Astrocyte of the cerebellum (primary cell): ENCODE data around the gene HSPA14.
"Not testable (repeated sequence)": the region's sequence is repeated elsewhere in the genome, so short reads cannot be mapped to it uniquely, and the experiment has no call there.

Experiments
- DNase-seq: peaks from one replicate; pipeline ENCODE4 v3.0.0-alpha.2; 2011; ENCODE audit warnings: low read depth
- H3K4me3 ChIP-seq: 2 replicates; pipeline ENCODE4 v1.5.1; 2011; ENCODE audit warnings: mild to moderate bottlenecking, low read depth, low read length, moderate library complexity
- in situ Hi-C: cut with HindIII; loops from 2 replicates; pipeline ENCODE4 v1.10.0; 2017; ENCODE audit warnings: low sequenced_read_pairs
- TF ChIP-seq, protein P1 (sequence below): IDR thresholded peaks from 2 replicates; pipeline ENCODE4 v1.5.1; 2012; ENCODE audit warnings: low read length, low read depth, moderate library complexity, mild to moderate bottlenecking; ENCODE audit errors: missing control alignments

HSPA14 gene

DNA sequence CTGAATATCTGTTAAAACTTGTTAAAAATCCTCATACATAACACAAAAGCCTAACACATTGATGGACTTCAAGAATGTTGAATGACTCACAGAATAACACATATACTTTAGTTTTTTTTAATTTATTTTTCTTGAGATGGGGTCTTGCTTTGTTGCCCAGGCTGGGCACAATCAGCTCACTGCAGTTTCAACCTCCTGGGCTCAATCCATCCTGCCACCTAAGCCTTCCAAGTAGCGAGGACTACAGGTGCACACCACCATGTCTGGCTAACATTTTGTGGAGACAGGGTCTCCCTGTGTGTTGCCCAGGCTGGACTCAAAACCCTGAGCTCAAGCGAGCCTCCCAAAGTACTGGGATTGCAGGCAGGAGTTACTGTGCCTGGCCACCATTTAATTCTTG lies 68.7 kb downstream of the HSPA14 start:
- TF ChIP-seq, protein P1, sequence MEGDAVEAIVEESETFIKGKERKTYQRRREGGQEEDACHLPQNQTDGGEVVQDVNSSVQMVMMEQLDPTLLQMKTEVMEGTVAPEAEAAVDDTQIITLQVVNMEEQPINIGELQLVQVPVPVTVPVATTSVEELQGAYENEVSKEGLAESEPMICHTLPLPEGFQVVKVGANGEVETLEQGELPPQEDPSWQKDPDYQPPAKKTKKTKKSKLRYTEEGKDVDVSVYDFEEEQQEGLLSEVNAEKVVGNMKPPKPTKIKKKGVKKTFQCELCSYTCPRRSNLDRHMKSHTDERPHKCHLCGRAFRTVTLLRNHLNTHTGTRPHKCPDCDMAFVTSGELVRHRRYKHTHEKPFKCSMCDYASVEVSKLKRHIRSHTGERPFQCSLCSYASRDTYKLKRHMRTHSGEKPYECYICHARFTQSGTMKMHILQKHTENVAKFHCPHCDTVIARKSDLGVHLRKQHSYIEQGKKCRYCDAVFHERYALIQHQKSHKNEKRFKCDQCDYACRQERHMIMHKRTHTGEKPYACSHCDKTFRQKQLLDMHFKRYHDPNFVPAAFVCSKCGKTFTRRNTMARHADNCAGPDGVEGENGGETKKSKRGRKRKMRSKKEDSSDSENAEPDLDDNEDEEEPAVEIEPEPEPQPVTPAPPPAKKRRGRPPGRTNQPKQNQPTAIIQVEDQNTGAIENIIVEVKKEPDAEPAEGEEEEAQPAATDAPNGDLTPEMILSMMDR = no peak
- in situ Hi-C loops = loop anchor here (10.0 kb wide), 1 partner anchor 118 kb away; no protein-coding TSS in a partner anchor
- no peak for DNase-seq
- no peak overlapping the region for H3K4me3 ChIP-seq

DNA sequence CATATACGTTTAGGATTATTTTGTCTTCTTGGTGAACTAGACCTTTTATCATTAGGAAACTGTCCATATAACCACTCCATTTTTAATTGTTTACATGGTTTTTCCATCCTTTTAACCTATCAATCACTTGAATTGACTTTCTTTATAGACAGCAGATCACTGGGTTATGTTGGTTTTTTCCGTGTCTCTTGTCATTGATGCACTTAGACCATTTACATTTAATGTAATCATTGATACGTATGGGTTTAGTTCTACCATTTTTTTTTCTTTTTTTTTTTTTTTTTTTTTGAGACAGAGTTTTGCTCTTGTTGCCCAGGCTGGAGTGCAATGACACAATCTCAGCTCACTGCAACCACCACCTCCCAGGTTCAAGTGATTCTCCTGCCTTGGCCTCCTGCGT lies 69.5 kb downstream of the HSPA14 start:
- not testable (repeated sequence) for H3K4me3 ChIP-seq, DNase-seq
- in situ Hi-C loops = loop anchor here (10.0 kb wide), 1 partner anchor 117 kb away; no protein-coding TSS in a partner anchor

DNA sequence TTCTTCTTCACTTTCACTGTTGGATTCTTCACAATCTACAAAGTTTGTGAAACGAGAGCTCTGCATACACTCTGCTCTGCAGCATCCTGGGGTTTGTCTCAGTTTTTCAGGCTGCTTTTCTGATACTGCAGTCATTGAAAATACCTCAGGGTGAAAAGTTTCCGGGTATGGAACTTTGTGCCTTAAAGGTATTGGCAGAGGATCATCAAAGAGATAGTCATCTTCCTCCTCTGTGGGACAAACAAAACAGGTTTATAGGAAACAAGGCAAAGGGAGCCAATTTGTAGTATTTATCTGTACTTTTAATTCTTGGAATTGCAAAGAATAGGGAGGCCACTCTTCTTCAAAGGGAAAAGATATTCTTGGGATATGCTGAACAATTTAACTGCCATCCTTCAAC lies 71.0 kb downstream of the HSPA14 start:
- TF ChIP-seq, protein P1 = no peak
- no peak overlapping the region for H3K4me3 ChIP-seq
- in situ Hi-C loops = loop anchor here (10.0 kb wide), 1 partner anchor 116 kb away; no protein-coding TSS in a partner anchor
- no peak for DNase-seq

DNA sequence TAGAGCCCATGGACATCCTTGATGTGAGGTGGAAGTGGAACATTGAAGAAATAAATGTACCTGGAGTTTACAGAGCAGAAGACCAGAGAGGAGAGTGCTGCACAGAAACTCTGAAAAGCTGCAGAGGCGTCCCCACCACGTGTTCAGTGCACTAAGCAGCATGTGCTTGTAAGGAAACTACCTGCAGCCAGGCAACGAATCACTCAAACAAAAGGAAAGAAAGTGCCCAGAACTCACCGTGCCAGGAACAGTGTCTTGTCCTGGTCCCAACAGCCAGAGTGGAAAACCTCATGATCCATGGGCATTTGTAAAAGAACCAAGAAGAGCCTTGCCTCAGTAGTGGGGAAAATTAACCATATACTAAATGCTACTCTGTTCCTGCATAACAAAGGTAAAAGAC lies 72.8 kb downstream of the HSPA14 start:
- H3K4me3 ChIP-seq = no peak overlapping the region
- no peak for DNase-seq
- TF ChIP-seq, protein P1 = no peak
- in situ Hi-C loops = no loop called here

DNA sequence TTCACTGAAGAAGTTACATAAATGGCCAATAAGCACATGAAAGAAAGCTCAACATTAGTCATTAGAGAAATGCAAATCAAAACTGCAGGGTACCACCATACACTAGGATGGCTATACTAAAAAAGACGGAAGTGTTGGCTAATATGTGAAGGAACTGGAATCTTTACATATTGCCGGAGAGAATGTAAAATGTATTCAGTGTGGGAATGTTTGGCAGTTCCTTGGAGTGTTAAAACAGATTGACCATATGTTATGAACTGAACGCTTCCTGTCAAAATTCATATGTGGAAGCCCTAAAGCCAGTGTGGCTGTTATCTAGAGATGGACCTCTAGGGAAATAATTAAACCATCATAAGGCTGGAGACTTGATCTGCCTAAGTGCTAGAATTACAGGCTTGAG lies 73.7 kb downstream of the HSPA14 start:
- no peak overlapping the region for H3K4me3 ChIP-seq
- no peak for DNase-seq
- TF ChIP-seq, protein P1 = no peak
- in situ Hi-C loops = no loop called here

DNA sequence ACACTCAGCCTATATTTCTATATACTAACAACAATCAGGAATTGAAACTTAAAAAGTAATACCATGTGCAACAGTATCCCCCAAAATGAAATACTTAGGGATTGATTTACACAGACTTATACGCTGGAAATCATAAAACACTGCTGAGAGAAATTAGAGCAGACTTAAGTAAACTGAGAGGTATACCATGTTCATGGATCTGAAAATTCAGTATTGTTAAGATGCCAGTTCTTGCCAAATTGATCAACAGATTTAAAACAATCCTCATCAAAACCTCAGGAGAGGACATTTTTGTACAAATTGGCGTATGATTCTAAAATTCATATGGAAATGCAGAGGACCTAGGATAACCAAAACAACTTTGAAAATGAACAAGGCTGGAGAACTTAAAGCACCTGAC lies 78.5 kb downstream of the HSPA14 start:
- in situ Hi-C loops = no loop called here
- no peak for DNase-seq
- H3K4me3 ChIP-seq = no peak overlapping the region
- TF ChIP-seq, protein P1 = no peak

DNA sequence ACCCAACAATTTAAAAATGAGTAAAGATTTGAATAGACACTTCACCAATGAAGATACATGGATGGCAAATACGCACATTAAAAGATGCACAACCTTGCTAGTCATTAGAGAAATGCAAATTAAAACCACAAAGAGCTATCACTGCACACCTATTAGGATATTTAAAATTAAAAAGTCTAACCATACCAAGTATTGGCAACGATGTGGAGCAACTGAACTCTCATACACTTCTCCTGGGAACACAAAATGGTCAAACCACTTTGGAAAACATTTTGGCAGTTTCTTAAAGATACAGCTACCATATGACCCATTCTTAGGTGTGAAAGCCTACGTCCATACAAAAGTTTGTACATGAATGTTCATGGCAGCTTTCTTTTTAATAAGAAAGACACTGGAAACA lies 79.7 kb downstream of the HSPA14 start:
- in situ Hi-C loops = no loop called here
- TF ChIP-seq, protein P1 = no peak
- no peak overlapping the region for H3K4me3 ChIP-seq
- no peak for DNase-seq
